PC-9 (cell line): ENCODE measurements around the gene ACSL1. TPM values are rescaled to one million over a fixed set of nuclear protein-coding genes. Genes with fewer than 3 reads are reported as not detected.

Source experiments
- BruUV-seq: library from RNA; stranded (reverse); fragments of 400-500 nt; replicated peaks from 2 replicates; lab custom pipeline; 2021; lab: Mats Ljungman, UMichigan
- CTCF ChIA-PET: fragments of 300-600 bp; sonication (Branson Sonifier 250); formaldehyde crosslinking; loops from one replicate; lab custom pipeline; 2022; ENCODE audit warnings: antibody characterized with exemption; lab: Charles Lee
- POLR2A ChIA-PET: fragments of 300-600 bp; sonication (Branson Sonifier 250); formaldehyde crosslinking; loops from one replicate; lab custom pipeline; 2022; ENCODE audit warnings: antibody characterized with exemption; ENCODE audit not compliant: unreplicated experiment; lab: Charles Lee
- DNase-seq, 2 experiments: peaks; one replicate each; pipeline versions ENCODE4 v3.0.0 to v3.0.0-alpha.2; 2015 to 2022; ENCODE audit warnings: mixed read lengths in 1 of 2
- H2AFZ ChIP-seq: fragments of 200-600 bp; sonication (generic); 2 replicates; pipeline ENCODE4 v1.8.1; 2017; ENCODE audit warnings: antibody characterized with exemption
- H3F3A ChIP-seq: fragments of 200-600 bp; sonication (generic); 2 replicates; pipeline ENCODE4 v1.8.1; 2017; ENCODE audit warnings: antibody characterized with exemption, mild to moderate bottlenecking, low read depth; ENCODE audit not compliant: insufficient read depth
- H3K27ac ChIP-seq: fragments of 200-600 bp; sonication (generic); 2 replicates; pipeline ENCODE4 v1.6.1; 2016; ENCODE audit warnings: mixed run types
- H3K27me3 ChIP-seq: fragments of 200-600 bp; sonication (generic); 2 replicates; pipeline ENCODE4 v1.6.1; 2016; ENCODE audit warnings: low read depth, mixed run types; ENCODE audit not compliant: insufficient read depth
- H3K36me3 ChIP-seq: fragments of 200-600 bp; sonication (generic); 2 replicates; pipeline ENCODE4 v1.6.1; 2016; ENCODE audit warnings: low read depth, mixed run types
- H3K4me1 ChIP-seq: fragments of 200-600 bp; sonication (generic); replicated peaks from 2 replicates; pipeline ENCODE4 v1.6.1; 2016; ENCODE audit warnings: mixed run types; ENCODE audit not compliant: insufficient read depth
- H3K4me2 ChIP-seq: fragments of 200-600 bp; sonication (generic); 2 replicates; pipeline ENCODE4 v1.6.1; 2017; ENCODE audit warnings: mixed run types
- H3K4me3 ChIP-seq: fragments of 200-600 bp; sonication (generic); 2 replicates; pipeline ENCODE4 v1.6.1; 2016; ENCODE audit warnings: mixed run types
- H3K79me2 ChIP-seq: fragments of 200-600 bp; sonication (generic); 2 replicates; pipeline ENCODE4 v1.6.1; 2017; ENCODE audit warnings: low read depth, mixed run types
- H3K9me2 ChIP-seq: fragments of 200-600 bp; sonication (generic); 2 replicates; pipeline ENCODE4 v1.8.1; 2017; ENCODE audit warnings: mild to moderate bottlenecking; ENCODE audit not compliant: insufficient read depth
- H3K9me3 ChIP-seq: fragments of 200-600 bp; sonication (generic); 2 replicates; pipeline ENCODE4 v1.8.1; 2016; ENCODE audit warnings: low read depth; ENCODE audit not compliant: insufficient read depth
- H4K20me1 ChIP-seq: fragments of 200-600 bp; sonication (generic); 2 replicates; pipeline ENCODE4 v1.8.1; 2017; ENCODE audit not compliant: insufficient read depth
- CTCF ChIP-seq: fragments of 200-600 bp; sonication (generic); conservative IDR thresholded peaks from 2 replicates; pipeline ENCODE4 v1.6.1; 2017; ENCODE audit warnings: mixed run types, antibody characterized with exemption, mild to moderate bottlenecking, moderate library complexity
- EZH2 ChIP-seq: fragments of 200-600 bp; sonication (generic); IDR thresholded peaks from 2 replicates; pipeline ENCODE4 v1.8.0; 2017; ENCODE audit warnings: antibody characterized with exemption, low read depth
- intact Hi-C: fragments of 100-400 bp; cut with micrococcal nuclease; formaldehyde crosslinking; loops from one replicate; pipeline ENCODE4 v1.10.0; 2022; ENCODE audit not compliant: unreplicated experiment
- total RNA-seq: library from RNA; stranded (reverse); gene quantifications from 2 replicates; pipeline ENCODE4 v1.2.3, GENCODE V29; 2021

Gene ACSL1
- total RNA-seq, 1 experiment from 2014 or later = 96.6 TPM

GRCh38 chr4:184822356-184822755 is 3.4 kb downstream of the ACSL1 start:
- no peaks in the 10 kb centered on the region for H3K27me3 ChIP-seq
- CTCF ChIA-PET = no interaction called here
- H3K79me2 ChIP-seq = peaks cover 71% of the 10 kb centered on the region
- no peak for DNase-seq
- no peaks in the 10 kb centered on the region for H3K9me3 ChIP-seq
- no TSS peak for BruUV-seq
- H4K20me1 ChIP-seq = no peaks in the 10 kb centered on the region
- POLR2A ChIA-PET = no interaction called here
- H3F3A ChIP-seq = no peaks in the 10 kb centered on the region
- no peak overlapping the region for H3K4me3 ChIP-seq
- no peak overlapping the region for H2AFZ ChIP-seq
- no peaks in the 10 kb centered on the region for H3K36me3 ChIP-seq
- peaks cover 24% of the 10 kb centered on the region; the same call in 1 of the 2 replicates for H3K4me1 ChIP-seq
- no peak overlapping the region for H3K27ac ChIP-seq
- no peak for TF ChIP-seq CTCF
- no peak for TF ChIP-seq EZH2
- intact Hi-C loops = loop anchor here (10.0 kb wide), 2 partner anchors 72 to 162 kb away; no protein-coding TSS in a partner anchor
- H3K4me2 ChIP-seq = no peak overlapping the region
- H3K9me2 ChIP-seq = no peaks in the 10 kb centered on the region

GRCh38 chr4:184821242-184821641 is 4.5 kb downstream of the ACSL1 start:
- Histone ChIP-seq H2AFZ (no peak overlapping the region), H4K20me1 (no peaks in the 10 kb centered on the region), H3K27ac (no peak overlapping the region), H3K27me3 (no peaks in the 10 kb centered on the region), H3K4me1 (peaks cover 29% of the 10 kb centered on the region), H3K9me3 (no peaks in the 10 kb centered on the region), H3K79me2 (peaks cover 82% of the 10 kb centered on the region), H3K4me3 (no peak overlapping the region), H3K36me3 (no peaks in the 10 kb centered on the region), H3K9me2 (no peaks in the 10 kb centered on the region), H3K4me2 (no peak overlapping the region), H3F3A (no peaks in the 10 kb centered on the region)
- DNase-seq = no peak
- intact Hi-C loops = loop anchor here (10.0 kb wide), 2 partner anchors 74 to 164 kb away; no protein-coding TSS in a partner anchor
- POLR2A ChIA-PET = no interaction called here
- BruUV-seq = no TSS peak
- TF ChIP-seq CTCF (no peak), EZH2 (no peak)
- CTCF ChIA-PET = interaction anchor here (0.6 kb wide), 1 partner anchor 89 kb away, joined by 3 read pairs; no protein-coding TSS in a partner anchor

GRCh38 chr4:184819786-184820185 is 6.0 kb downstream of the ACSL1 start:
- Histone ChIP-seq H3K4me1 (peaks cover 43% of the 10 kb centered on the region), H3K27me3 (no peaks in the 10 kb centered on the region), H2AFZ (no peak overlapping the region), H3K4me2 (no peak overlapping the region), H3K36me3 (no peaks in the 10 kb centered on the region), H3K9me3 (no peaks in the 10 kb centered on the region), H3K9me2 (no peaks in the 10 kb centered on the region), H3K27ac (no peak overlapping the region), H4K20me1 (no peaks in the 10 kb centered on the region), H3K4me3 (no peak overlapping the region), H3K79me2 (peaks cover 81% of the 10 kb centered on the region), H3F3A (peaks cover 14% of the 10 kb centered on the region)
- intact Hi-C loops = loop anchor here (5.0 to 10.0 kb wide), 4 partner anchors 75 to 555 kb away; no protein-coding TSS in a partner anchor
- TF ChIP-seq EZH2 (no peak), CTCF (no peak)
- no peak for DNase-seq
- ChIA-PET POLR2A (no interaction called here), CTCF (no interaction called here)
- no TSS peak for BruUV-seq
